Stimulated activated CD4-positive, alpha-beta T cell treated with anti-CD3 and anti-CD28 coated beads, Interleukin-1b, Interleukin-23, amount 100 ng/mL, for 1 hour (primary cell): ENCODE measurements around the gene CLIC1.
"Not testable (repeated sequence)": the region's sequence is repeated elsewhere in the genome, so short reads cannot be mapped to it uniquely, and the experiment has no call there.

Experiments
- DNase-seq, 2 donors: peaks; one replicate each; pipeline ENCODE4 v3.0.0-alpha.2; 2020; ENCODE audit warnings: low read depth in 2 of 2

Gene CLIC1

GRCh38 chr6:31722173-31722572 is 14.2 kb downstream of the CLIC1 start:
- DNase-seq: no peak

GRCh38 chr6:31721351-31722020 is 14.8 kb downstream of the CLIC1 start, which contains the start of gene LY6G6C:
Gene LY6G6C, minus strand, starts transcription at chr6:31721746. Its CDS starts 67 bp downstream, at chr6:31721679.
- no peak for DNase-seq

- DNase-seq: no peak
Observed at GRCh38 chr6:31720196-31720770, 16.0 kb downstream of the CLIC1 start.

GRCh38 chr6:31719001-31719400 is 17.3 kb downstream of the CLIC1 start:
- DNase-seq: no peak

- no peak for DNase-seq
Observed at GRCh38 chr6:31718265-31718664, 18.1 kb downstream of the CLIC1 start.

GRCh38 chr6:31717499-31718222 is 18.7 kb downstream of the CLIC1 start:
- DNase-seq: no peak

GRCh38 chr6:31715022-31715958 is 21.0 kb downstream of the CLIC1 start, which contains the start of gene LY6G6D:
Gene LY6G6D, plus strand, starts transcription at chr6:31715348. Its CDS starts 8 bp downstream, at chr6:31715356.
- no peak for DNase-seq

GRCh38 chr6:31713991-31714684 is 22.2 kb downstream of the CLIC1 start:
- no peak for DNase-seq

GRCh38 chr6:31713465-31713864 is 22.9 kb downstream of the CLIC1 start:
- no peak for DNase-seq

- no peak for DNase-seq
Observed at GRCh38 chr6:31712296-31712695, 24.0 kb downstream of the CLIC1 start.

- no peak for DNase-seq
Observed at GRCh38 chr6:31711233-31711632, 25.1 kb downstream of the CLIC1 start.

- DNase-seq: no peak
Observed at GRCh38 chr6:31710523-31711219, 25.7 kb downstream of the CLIC1 start.

GRCh38 chr6:31709157-31709556 is 27.2 kb downstream of the CLIC1 start:
- not testable (repeated sequence) for DNase-seq

- DNase-seq: no peak
Observed at GRCh38 chr6:31708224-31708623, 28.1 kb downstream of the CLIC1 start.

GRCh38 chr6:31707701-31708100 is 28.6 kb downstream of the CLIC1 start:
- no peak for DNase-seq

- no peak for DNase-seq
Observed at GRCh38 chr6:31706599-31706998, 29.7 kb downstream of the CLIC1 start, which contains the start of gene LY6G6F. Gene LY6G6F, plus strand, starts transcription at chr6:31706866. Its CDS starts 41 bp downstream, at chr6:31706907.

- DNase-seq: no peak
Observed at GRCh38 chr6:31705931-31706330, 30.4 kb downstream of the CLIC1 start.

GRCh38 chr6:31702819-31703716 is 33.3 kb downstream of the CLIC1 start, which contains the start of gene ABHD16A:
Gene ABHD16A, minus strand, starts transcription at chr6:31703324. Its CDS starts 43 bp downstream, at chr6:31703281.
- peak; percentile 91 to 92 for DNase-seq

- DNase-seq: no peak
Observed at GRCh38 chr6:31702405-31702818, 33.9 kb downstream of the CLIC1 start.
